GM10847 (cell line): Measurements from ENCODE around the gene GNAI2.
A peak's percentile ranks its signal among the peaks of the same experiment; 100 is the strongest.

Experiments used
- POLR2A ChIP-seq: IDR thresholded peaks from 2 replicates; pipeline ENCODE4 v1.6.1; 2011; ENCODE audit not compliant: insufficient read length; ENCODE audit errors: extremely low read depth

The GNAI2 gene

GRCh38 chr3:50231581-50231980, 4.4 kb upstream of the GNAI2 start:
- TF ChIP-seq POLR2A = no peak

- no peak for TF ChIP-seq POLR2A
Observed at GRCh38 chr3:50232303-50232702, 3.7 kb upstream of the GNAI2 start.

GRCh38 chr3:50233176-50233575, 2.8 kb upstream of the GNAI2 start:
- TF ChIP-seq POLR2A = no peak

- TF ChIP-seq POLR2A = no peak
Observed at GRCh38 chr3:50236484-50237132, 604 bp downstream of the GNAI2 start.

GRCh38 chr3:50237133-50237651, 1.2 kb downstream of the GNAI2 start:
- no peak for TF ChIP-seq POLR2A

GRCh38 chr3:50237754-50238548, 1.9 kb downstream of the GNAI2 start:
- peak; percentile 54 for TF ChIP-seq POLR2A

- TF ChIP-seq POLR2A = no peak
Observed at GRCh38 chr3:50238549-50239026, 2.6 kb downstream of the GNAI2 start.

GRCh38 chr3:50239649-50240048, 3.6 kb downstream of the GNAI2 start:
- TF ChIP-seq POLR2A = no peak

GRCh38 chr3:50241163-50241562, 5.2 kb downstream of the GNAI2 start:
- TF ChIP-seq POLR2A = no peak

GRCh38 chr3:50241713-50242380, 5.8 kb downstream of the GNAI2 start:
- TF ChIP-seq POLR2A = no peak

GRCh38 chr3:50242381-50242770, 6.4 kb downstream of the GNAI2 start:
- no peak for TF ChIP-seq POLR2A

- no peak for TF ChIP-seq POLR2A
Observed at GRCh38 chr3:50242851-50243542, 7.0 kb downstream of the GNAI2 start.

- no peak for TF ChIP-seq POLR2A
Observed at GRCh38 chr3:50243543-50243895, 7.5 kb downstream of the GNAI2 start.

- TF ChIP-seq POLR2A = no peak
Observed at GRCh38 chr3:50245251-50245745, 9.3 kb downstream of the GNAI2 start.
